ENCODE measurements around the gene ETFDH.
"Not testable (repeated sequence)": the region's sequence is repeated elsewhere in the genome, so short reads cannot be mapped to it uniquely, and the experiment has no call there.

Gene ETFDH

GRCh38 chr4:158671915-158672806, at the start of gene ETFDH:
ETFDH (plus strand) TSS chr4:158672296; CDS start chr4:158672457, 161 bp downstream.
- peak; percentile 73 for DNase-seq

GRCh38 chr4:158624889-158625478, 47.1 kb upstream of the ETFDH start:
- DNase-seq = no peak

- DNase-seq = no peak
Observed at GRCh38 chr4:158625544-158625943, 46.6 kb upstream of the ETFDH start.

- DNase-seq = no peak
Observed at GRCh38 chr4:158630893-158631292, 41.2 kb upstream of the ETFDH start.

- no peak for DNase-seq
Observed at GRCh38 chr4:158636619-158637018, 35.5 kb upstream of the ETFDH start.

GRCh38 chr4:158644356-158644755, 27.7 kb upstream of the ETFDH start:
- no peak for DNase-seq

- no peak for DNase-seq
Observed at GRCh38 chr4:158644760-158645159, 27.3 kb upstream of the ETFDH start.

GRCh38 chr4:158649111-158649680, 22.9 kb upstream of the ETFDH start:
- no peak for DNase-seq

GRCh38 chr4:158652920-158653319, 19.2 kb upstream of the ETFDH start:
- DNase-seq = no peak

- no peak for DNase-seq
Observed at GRCh38 chr4:158656439-158656838, 15.7 kb upstream of the ETFDH start.

- no peak for DNase-seq
Observed at GRCh38 chr4:158657291-158657690, 14.8 kb upstream of the ETFDH start.

- DNase-seq = not testable (repeated sequence)
Observed at GRCh38 chr4:158663255-158663654, 8.8 kb upstream of the ETFDH start.

- DNase-seq = not testable (repeated sequence)
Observed at GRCh38 chr4:158663707-158664625, 8.1 kb upstream of the ETFDH start.

- DNase-seq = no peak
Observed at GRCh38 chr4:158664806-158665205, 7.3 kb upstream of the ETFDH start.

- DNase-seq = no peak
Observed at GRCh38 chr4:158666892-158667291, 5.2 kb upstream of the ETFDH start.

GRCh38 chr4:158667651-158668198, 4.4 kb upstream of the ETFDH start:
- DNase-seq = no peak

GRCh38 chr4:158669310-158669709, 2.8 kb upstream of the ETFDH start:
- no peak for DNase-seq

GRCh38 chr4:158670975-158671664, 976 bp upstream of the ETFDH start:
- DNase-seq = no peak

GRCh38 chr4:158671665-158671914, 506 bp upstream of the ETFDH start, which contains the start of gene C4orf46:
C4orf46 (minus strand) TSS chr4:158671887; CDS start chr4:158671801, 86 bp downstream.
- no peak for DNase-seq

- DNase-seq = no peak
Observed at GRCh38 chr4:158673633-158674032, 1.5 kb downstream of the ETFDH start.

GRCh38 chr4:158676076-158676475, 4.0 kb downstream of the ETFDH start:
- DNase-seq = no peak

- no peak for DNase-seq
Observed at GRCh38 chr4:158678767-158679166, 6.7 kb downstream of the ETFDH start.
